GM18505 (cell line): ENCODE results near the gene NRG2.

Experiments used
- ATAC-seq: cut with Tn5 transposase; IDR thresholded peaks from one replicate; pipeline ENCODE4 v1.9.1; 2021; ENCODE audit not compliant: unreplicated experiment
- POLR2A ChIP-seq: IDR thresholded peaks from 4 replicates; pipeline ENCODE4 v1.6.1; 2011; ENCODE audit warnings: borderline replicate concordance; ENCODE audit not compliant: insufficient read depth, insufficient read length; ENCODE audit errors: extremely low read depth

NRG2 gene

DNA sequence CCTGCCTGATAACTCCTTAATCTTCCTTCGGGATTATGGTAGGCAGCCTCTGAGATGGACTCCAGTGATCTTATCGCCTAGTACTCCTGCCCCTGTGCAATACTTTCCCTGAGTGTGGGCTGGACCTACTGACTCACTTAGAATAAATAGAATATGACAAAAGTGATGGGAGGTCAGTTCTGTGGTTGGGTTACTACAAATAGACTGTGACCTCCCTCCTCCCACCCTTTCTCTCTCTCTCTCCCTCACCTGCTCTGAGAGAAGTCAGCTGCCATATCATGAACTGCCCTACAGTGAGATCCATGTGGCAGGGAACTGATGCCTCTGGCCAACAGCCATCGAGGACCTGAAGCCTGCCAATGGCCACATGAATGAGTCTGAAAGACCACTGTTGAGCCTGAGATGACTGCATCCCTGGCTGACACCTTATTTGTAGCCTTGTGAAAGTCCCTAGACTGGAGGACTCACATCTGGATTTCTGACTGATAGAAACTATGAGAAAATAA is 31.7 kb downstream of the NRG2 start:
- TF ChIP-seq POLR2A = no peak
- peak; percentile 89 for ATAC-seq

DNA sequence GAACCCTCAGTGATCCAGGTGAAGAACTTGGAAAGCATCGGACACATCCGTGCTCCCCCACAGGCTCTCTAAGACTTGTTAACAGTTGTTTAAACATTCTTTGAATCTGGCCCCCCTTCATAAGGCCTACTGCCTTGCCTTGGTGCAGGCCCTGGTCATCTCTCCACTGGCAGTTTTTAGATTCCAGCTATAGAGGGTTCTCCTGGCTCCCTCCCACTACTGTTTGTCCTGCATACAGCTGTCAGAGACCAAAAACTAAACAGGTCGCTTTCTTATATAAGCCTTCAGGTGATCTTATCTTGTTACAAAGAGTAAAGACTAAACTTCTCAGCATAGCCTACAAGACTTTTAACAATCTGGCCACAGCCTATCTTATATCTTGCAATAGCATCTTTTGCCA is 32.3 kb downstream of the NRG2 start:
- ATAC-seq = no peak
- TF ChIP-seq POLR2A = no peak

DNA sequence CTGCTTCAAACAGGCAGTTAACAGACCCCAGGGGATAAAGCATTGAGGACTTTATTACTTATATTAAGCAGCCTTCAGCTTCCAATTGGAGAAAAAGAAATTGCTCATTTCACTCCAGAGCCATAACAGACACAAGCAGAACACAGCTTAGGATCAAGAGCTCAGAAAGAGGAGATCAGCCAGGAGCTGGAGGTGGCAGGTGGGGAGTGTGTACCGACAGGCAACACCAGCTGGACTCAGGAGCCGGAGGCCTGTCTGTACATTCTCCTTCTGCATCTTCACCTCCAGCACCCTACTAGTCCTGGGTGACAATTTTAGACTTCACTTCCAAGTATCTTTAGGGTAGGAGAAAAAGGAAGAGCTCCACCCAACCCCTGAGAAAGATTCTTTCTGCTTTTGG is 35.8 kb downstream of the NRG2 start:
- TF ChIP-seq POLR2A = no peak
- no peak for ATAC-seq

DNA sequence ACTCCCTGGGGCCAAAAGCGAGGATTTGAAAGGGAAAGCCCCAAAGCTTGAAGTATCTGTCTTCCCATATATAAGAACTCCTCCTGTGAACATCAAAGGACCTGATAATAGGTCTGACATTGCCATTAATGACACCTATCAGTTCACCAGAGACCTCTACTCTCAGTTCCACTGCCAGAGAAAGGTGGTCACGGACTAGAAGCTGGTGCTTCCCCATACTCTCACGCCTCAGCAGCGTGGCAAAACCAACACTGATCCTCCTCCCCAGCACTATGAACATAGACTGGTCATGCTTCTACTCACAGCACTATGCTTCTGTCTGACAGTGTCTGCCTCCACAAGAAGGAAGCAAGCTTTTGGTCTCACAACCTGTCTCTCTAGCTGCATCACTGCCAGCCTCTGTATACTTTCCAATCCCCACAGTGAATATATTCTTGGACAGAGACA is 37.9 kb downstream of the NRG2 start:
- peak; percentile 99 for ATAC-seq
- no peak for TF ChIP-seq POLR2A

DNA sequence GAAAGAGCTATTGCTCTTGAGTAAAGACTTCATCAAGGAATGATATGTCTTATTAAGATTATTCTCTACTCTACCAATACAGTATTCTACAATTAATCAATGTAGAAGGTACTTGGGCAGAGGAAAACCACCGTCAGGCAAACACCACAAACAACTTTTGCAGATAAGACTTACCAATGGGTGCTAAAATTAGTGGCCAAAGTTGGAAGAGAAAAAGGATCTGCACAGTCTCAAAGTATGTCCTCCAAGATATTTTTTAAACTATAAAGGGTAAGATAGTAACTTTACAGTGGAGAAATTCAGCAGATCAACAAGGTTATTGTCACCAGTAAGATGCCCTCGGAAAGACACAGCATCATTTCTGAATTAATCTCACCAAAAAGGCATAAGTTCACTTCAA is 38.9 kb downstream of the NRG2 start:
- no peak for ATAC-seq
- TF ChIP-seq POLR2A = no peak

DNA sequence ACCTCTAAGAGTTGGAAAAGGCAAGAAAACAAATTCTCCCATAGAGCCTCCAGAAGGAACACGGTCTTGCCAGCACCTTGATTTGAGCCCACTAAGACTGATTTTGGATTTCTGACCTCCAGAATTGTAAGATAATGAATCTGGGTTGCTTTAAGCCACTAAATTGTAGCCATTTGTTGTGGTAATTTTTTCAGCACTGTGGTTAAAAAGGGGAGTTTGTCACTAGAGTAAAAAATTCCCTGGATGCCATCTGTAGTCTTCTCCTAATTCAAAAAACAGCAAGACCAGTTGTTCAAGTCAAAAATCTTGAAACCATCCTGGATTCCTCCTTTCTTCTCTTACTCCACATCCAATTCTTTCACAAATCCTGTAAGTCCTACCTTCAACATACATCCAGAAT is 39.6 kb downstream of the NRG2 start:
- TF ChIP-seq POLR2A = no peak
- ATAC-seq = no peak

DNA sequence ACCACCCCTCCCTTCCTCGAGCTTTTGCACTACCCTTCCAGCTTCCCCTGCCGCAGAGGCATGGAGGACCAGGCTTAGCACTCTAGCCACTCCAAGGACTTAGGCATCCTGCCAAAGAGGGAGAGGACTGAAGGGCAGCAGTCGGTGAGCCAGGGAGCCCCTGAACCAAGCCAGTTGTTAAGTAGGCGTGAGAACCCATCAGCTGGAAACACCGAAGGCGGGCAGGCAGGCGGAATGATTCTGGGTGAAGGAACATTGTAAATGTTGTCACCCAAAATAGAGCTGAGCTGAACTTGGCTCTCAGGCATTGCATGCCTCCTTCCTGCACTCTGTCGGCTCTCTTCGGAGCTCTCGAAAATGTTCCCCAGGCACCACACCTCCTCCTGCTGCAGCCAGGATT is 42.8 kb downstream of the NRG2 start:
- no peak for TF ChIP-seq POLR2A
- no peak for ATAC-seq

DNA sequence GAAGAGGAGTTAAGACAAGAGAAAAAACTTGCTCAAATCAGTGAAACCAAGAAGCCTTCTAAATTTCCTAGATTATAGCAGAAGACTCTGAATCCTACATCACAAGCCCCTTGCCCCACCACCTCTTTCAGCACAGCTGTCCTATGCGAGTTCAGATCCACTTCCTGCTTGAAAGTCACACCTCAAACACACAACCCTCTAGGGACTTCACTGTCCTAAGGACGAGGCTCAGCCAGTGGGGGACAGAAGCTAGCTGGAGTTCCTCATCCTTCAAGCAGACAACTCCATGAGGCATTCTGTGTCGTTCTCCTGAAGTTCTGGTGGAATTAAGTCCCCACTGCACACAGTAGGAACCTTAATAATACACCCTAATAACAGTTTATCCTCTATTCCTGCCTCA is 44.3 kb downstream of the NRG2 start:
- TF ChIP-seq POLR2A = no peak
- ATAC-seq = no peak

DNA sequence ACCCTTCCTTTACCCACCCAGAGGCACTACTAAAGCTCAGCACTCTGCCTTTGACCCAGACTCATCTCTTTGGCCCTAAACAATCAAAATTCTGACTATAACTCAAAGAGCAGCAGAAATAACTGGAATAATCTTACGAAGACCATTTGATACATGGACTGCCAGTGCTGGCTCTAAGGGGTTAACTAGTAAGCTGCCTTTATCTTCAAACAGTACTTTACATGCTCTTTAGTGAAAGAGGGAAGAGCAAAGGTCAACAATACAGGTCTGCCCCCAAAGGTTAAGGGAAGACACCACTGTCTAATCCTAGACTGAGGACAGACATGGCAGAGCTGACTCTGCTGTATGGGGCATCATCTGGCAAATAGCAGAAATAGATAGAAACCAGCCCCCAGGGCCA is 45.8 kb downstream of the NRG2 start:
- ATAC-seq = no peak
- no peak for TF ChIP-seq POLR2A

DNA sequence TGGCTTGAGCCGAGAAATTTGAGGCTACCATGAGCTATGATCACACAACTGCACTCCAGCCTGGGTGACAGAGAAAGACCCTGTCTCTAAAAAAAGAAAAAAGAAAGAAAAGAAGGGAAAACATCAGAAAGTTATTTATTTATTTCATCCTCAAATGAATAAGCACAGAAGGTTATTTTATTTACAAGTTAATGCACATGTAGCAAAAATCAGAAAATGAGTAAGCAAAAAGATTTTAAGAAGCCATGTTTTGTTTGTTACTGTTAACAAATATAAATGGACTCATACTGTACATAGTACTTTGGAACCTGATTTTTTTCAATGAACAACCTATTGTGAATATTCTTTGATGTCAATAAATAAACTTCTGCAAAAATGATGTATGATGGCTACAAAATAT is 47.2 kb downstream of the NRG2 start:
- TF ChIP-seq POLR2A = no peak
- no peak for ATAC-seq

DNA sequence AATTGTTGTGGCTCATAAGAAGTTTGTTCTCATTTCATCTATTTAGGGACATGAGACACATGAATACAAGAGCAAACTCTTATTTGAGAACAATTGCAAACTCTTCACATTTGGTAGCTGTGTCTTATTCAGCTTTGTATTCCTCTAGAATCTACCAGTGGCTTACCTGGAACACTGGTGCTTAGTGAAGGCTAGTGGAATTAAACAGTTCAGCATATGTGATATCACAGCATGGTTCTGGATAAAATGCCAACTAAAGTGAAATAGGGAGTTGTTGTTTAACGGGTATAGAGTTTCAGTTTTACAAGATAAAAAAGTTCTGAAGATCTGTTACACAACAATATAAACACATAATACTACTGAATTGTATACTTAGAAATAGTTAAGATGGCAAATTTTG is 48.9 kb downstream of the NRG2 start:
- no peak for TF ChIP-seq POLR2A
- ATAC-seq = no peak

DNA sequence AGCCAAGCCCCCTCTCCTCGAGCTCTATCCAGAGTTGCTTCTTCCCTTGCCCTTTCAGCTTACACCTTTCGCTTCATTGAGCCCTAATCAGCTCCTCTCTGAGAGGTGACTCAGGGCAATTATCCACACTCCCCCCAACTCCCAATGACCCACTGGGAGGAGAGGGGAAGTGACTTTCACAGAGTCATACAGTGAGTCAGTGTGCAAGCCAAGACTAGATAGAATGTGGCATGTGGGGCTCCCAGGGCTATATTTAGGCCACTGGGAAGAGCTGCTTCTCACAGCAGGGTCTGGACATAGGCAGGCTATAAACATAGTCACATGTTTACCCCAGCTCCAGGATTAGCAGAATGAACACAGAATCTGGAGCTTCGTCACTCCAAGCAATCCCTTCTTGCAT is 57.4 kb downstream of the NRG2 start:
- no peak for TF ChIP-seq POLR2A
- ATAC-seq = no peak

DNA sequence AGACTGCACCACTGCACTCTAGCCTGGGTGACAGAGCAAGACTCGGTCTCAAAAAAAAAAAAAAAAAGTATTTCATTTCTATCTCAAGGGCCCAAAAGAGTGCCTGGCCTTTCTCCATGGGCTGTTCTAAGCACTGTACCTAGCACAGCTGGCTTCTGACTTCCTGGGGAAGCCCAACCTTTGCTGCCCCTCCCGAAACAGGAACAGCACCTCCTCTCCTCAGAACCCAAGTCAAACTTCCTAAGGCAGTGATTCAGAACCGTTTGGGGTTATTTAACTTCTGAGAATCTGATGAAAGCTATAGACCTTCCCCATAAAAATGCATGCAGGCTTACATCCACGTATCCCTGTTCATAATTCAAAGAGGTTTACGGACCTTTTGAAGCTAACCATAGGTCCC is 57.8 kb downstream of the NRG2 start:
- no peak for TF ChIP-seq POLR2A
- ATAC-seq = no peak

DNA sequence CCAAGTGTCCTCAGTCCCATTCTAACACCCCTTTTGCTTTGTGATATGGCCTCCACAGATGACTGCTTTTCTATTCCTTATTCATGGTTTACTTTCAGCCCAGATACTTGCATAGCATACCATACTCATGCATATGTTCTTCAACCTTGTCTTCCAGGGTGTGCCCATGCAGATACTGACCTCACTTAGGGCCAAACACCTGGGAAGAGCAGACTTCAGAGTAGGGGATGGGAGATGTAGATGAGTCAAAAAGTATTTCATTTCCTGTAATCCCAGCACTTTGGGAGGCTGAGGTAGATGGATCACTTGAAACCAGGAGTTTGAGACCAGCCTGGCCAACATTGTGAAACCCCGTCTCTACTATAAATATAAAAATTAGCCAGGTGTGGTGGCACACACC is 58.3 kb downstream of the NRG2 start:
- ATAC-seq = no peak
- TF ChIP-seq POLR2A = no peak

DNA sequence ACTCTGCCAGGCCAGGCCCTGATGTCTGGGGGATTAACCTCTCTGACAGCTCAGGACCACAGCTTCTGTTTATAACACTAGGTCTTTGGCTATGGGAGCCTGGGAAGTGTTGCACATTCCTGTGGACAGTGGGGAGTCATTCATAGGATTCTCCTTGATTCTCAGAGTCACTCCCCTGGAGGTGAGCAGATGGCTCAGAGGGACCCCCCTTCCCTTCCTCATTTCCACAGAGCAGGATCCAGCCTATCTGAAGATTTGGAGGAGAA is 60.2 kb downstream of the NRG2 start:
- no peak for TF ChIP-seq POLR2A

More for the DNA sequence above, 60.2 kb downstream of the NRG2 start:
- ATAC-seq = no peak
